IMR-90 (cell line): ENCODE results near the gene CYFIP1. TPM values are rescaled to one million over a fixed set of nuclear protein-coding genes. Genes with fewer than 3 reads are reported as not detected.
A peak's percentile ranks its signal among the peaks of the same experiment; 100 is the strongest.

Experiments
- ATAC-seq: fragments of 200-7000 bp; cut with Tn5 transposase; 2 replicates; pipeline ENCODE4 v1.9.1; 2020; ENCODE audit warnings: low read depth, mild to moderate bottlenecking, moderate library complexity
- BruUV-seq: library from RNA; stranded (reverse); fragments of 400-500 nt; replicated peaks from 2 replicates; lab custom pipeline; 2021; lab: Mats Ljungman, UMichigan
- CTCF ChIA-PET: fragments of 300-600 bp; formaldehyde crosslinking; extraction: SDS; loops from one replicate; lab custom pipeline; 2021; ENCODE audit warnings: antibody characterized with exemption; lab: Yijun Ruan, JAX
- POLR2A ChIA-PET: fragments of 300-600 bp; sonication (Branson Sonifier 250); formaldehyde crosslinking; loops from one replicate; lab custom pipeline; 2022; ENCODE audit warnings: antibody characterized with exemption; ENCODE audit not compliant: unreplicated experiment; lab: Charles Lee
- DNase-seq: peaks from one replicate; pipeline ENCODE4 v3.0.0; 2013
- H2AFZ ChIP-seq: replicated peaks from 2 replicates; pipeline ENCODE3; 2013; ENCODE audit warnings: low read length, mild to moderate bottlenecking; ENCODE audit not compliant: poor library complexity
- H2AK5ac ChIP-seq: 2 replicates; pipeline ENCODE4 v1.6.1; 2013; ENCODE audit warnings: low read depth, low read length, inconsistent platforms
- H2AK9ac ChIP-seq: replicated peaks from 2 replicates; pipeline ENCODE3; 2013; ENCODE audit warnings: mild to moderate bottlenecking, low read depth, low read length, moderate library complexity; ENCODE audit not compliant: poor library complexity
- H2BK120ac ChIP-seq: 2 replicates; pipeline ENCODE4 v1.6.1; 2013; ENCODE audit warnings: low read depth, low read length, inconsistent platforms
- H2BK15ac ChIP-seq: 3 replicates; pipeline ENCODE4 v1.6.1; 2013; ENCODE audit warnings: low read depth, low read length, inconsistent platforms
- H2BK20ac ChIP-seq: 2 replicates; pipeline ENCODE4 v1.6.1; 2013; ENCODE audit warnings: low read depth, mild to moderate bottlenecking, inconsistent platforms, low read length, moderate library complexity
- H2BK5ac ChIP-seq: 2 replicates; pipeline ENCODE4 v1.6.1; 2013; ENCODE audit warnings: mild to moderate bottlenecking, low read depth, low read length, inconsistent platforms; ENCODE audit not compliant: poor library complexity, severe bottlenecking
- H3K14ac ChIP-seq: replicated peaks from 2 replicates; pipeline ENCODE4 v1.6.1; 2013; ENCODE audit warnings: low read depth, low read length, inconsistent platforms
- H3K18ac ChIP-seq: 2 replicates; pipeline ENCODE4 v1.6.1; 2013; ENCODE audit warnings: low read depth, low read length, control low read depth
- H3K23ac ChIP-seq: 2 replicates; pipeline ENCODE4 v1.6.1; 2013; ENCODE audit warnings: low read depth, low read length, inconsistent platforms
- H3K27ac ChIP-seq: 2 replicates; pipeline ENCODE4 v1.5.1; 2013; ENCODE audit warnings: mild to moderate bottlenecking, control low read depth, low read length; ENCODE audit not compliant: insufficient read depth
- H3K27me3 ChIP-seq: 2 replicates; pipeline ENCODE4 v1.6.1; 2013; ENCODE audit warnings: low read length; ENCODE audit not compliant: control insufficient read depth, insufficient read depth
- H3K36me3 ChIP-seq: 2 replicates; pipeline ENCODE4 v1.6.1; 2013; ENCODE audit warnings: low read length, mixed read lengths; ENCODE audit not compliant: control insufficient read depth, insufficient read depth
- H3K4ac ChIP-seq: 2 replicates; pipeline ENCODE4 v1.6.1; 2013; ENCODE audit warnings: low read depth, low read length, inconsistent platforms
- H3K4me1 ChIP-seq: 2 replicates; pipeline ENCODE4 v1.6.1; 2013; ENCODE audit warnings: low read length, mixed read lengths; ENCODE audit not compliant: control insufficient read depth, insufficient read depth
- H3K4me2 ChIP-seq: 2 replicates; pipeline ENCODE4 v1.6.1; 2013; ENCODE audit warnings: low read depth, mild to moderate bottlenecking, control low read depth, low read length, moderate library complexity
- H3K4me3 ChIP-seq: 2 replicates; pipeline ENCODE4 v1.5.1; 2013; ENCODE audit warnings: low read depth, mild to moderate bottlenecking, control low read depth, low read length, moderate library complexity; ENCODE audit not compliant: insufficient read depth
- H3K56ac ChIP-seq: 2 replicates; pipeline ENCODE4 v1.6.1; 2013; ENCODE audit warnings: low read length, inconsistent platforms; ENCODE audit not compliant: insufficient read depth; ENCODE audit errors: extremely low read depth
- H3K79me1 ChIP-seq, 2 experiments: 2 replicates each; pipeline ENCODE4 v1.6.1; 2013; ENCODE audit warnings: low read length in 2 of 2, inconsistent platforms in 1 of 2, low read depth in 1 of 2
- H3K9ac ChIP-seq: 2 replicates; pipeline ENCODE4 v1.6.1; 2013; ENCODE audit warnings: low read depth, low read length, control low read depth
- H3K9me1 ChIP-seq: 2 replicates; pipeline ENCODE4 v1.6.1; 2013; ENCODE audit warnings: low read length, inconsistent platforms; ENCODE audit not compliant: insufficient read depth
- H3K9me3 ChIP-seq: 2 replicates; pipeline ENCODE4 v1.6.1; 2013; ENCODE audit warnings: low read length; ENCODE audit not compliant: control insufficient read depth, insufficient read depth
- H4K20me1 ChIP-seq: 2 replicates; pipeline ENCODE4 v1.6.1; 2013; ENCODE audit warnings: low read length, inconsistent platforms; ENCODE audit not compliant: insufficient read depth
- H4K5ac ChIP-seq: 2 replicates; pipeline ENCODE4 v1.6.1; 2013; ENCODE audit warnings: mild to moderate bottlenecking, low read depth, low read length, control low read depth
- H4K8ac ChIP-seq, 2 experiments: 2 replicates each; pipeline ENCODE4 v1.6.1; 2013; ENCODE audit warnings: low read depth in 2 of 2, low read length in 2 of 2, control low read depth in 1 of 2, inconsistent platforms in 1 of 2
- H4K91ac ChIP-seq: 2 replicates; pipeline ENCODE4 v1.6.1; 2013; ENCODE audit warnings: low read depth, low read length, inconsistent platforms; ENCODE audit not compliant: insufficient read depth
- FOS ChIP-seq: fragments of 150-350 bp; IDR thresholded peaks from 2 replicates; pipeline ENCODE4 v1.6.1; 2016; ENCODE audit warnings: low read depth, low read length
- MAFK ChIP-seq: IDR thresholded peaks from 2 replicates; pipeline ENCODE4 v1.6.1; 2012; ENCODE audit warnings: low read depth, low read length, improper control_type of control experiment
- RAD21 ChIP-seq: IDR thresholded peaks from 2 replicates; pipeline ENCODE4 v1.6.1; 2012; ENCODE audit warnings: low read length, improper control_type of control experiment
- SMC3 ChIP-seq: fragments of 150-350 bp; IDR thresholded peaks from 2 replicates; pipeline ENCODE4 v1.6.1; 2016; ENCODE audit warnings: low read depth, mild to moderate bottlenecking, antibody characterized with exemption, low read length, moderate library complexity
- USF2 ChIP-seq: fragments of 150-350 bp; IDR thresholded peaks from 2 replicates; pipeline ENCODE4 v1.6.1; 2017; ENCODE audit warnings: mild to moderate bottlenecking, antibody characterized with exemption, low read length, low read depth
- WGBS, 2 experiments: methylation state at CpG; one replicate each; pipeline versions ENCODE4 v1.1.5 to v1.1.7; 2013; ENCODE audit warnings: missing lambda C conversion rate in 2 of 2; ENCODE audit not compliant: insufficient read length in 1 of 2; ENCODE audit errors: extremely low coverage in 2 of 2; 5-methylcytosine and 5-hydroxymethylcytosine counted together
- dilution Hi-C: fragments of 300-500 bp; cut with HindIII; formaldehyde crosslinking; loops from one replicate; pipeline ENCODE4 v1.14.3; 2018; ENCODE audit warnings: low sequenced_read_pairs; ENCODE audit not compliant: unreplicated experiment
- in situ Hi-C: fragments of 300-500 bp; cut with MboI; formaldehyde crosslinking; loops from 3 replicates; pipeline ENCODE4 v1.14.3; 2019; ENCODE audit warnings: low sequenced_read_pairs, inconsistent platforms, mixed read lengths
- intact Hi-C: fragments of 100-400 bp; cut with micrococcal nuclease; formaldehyde crosslinking; loops from 2 replicates; pipeline ENCODE4 v1.10.0; 2022
- polyA plus RNA-seq, 3 experiments: library from polyadenylated mRNA; depleted of rRNA; stranded (reverse); fragments of >200 nt; gene quantifications; 2 replicates each; pipeline ENCODE4 v1.2.3, GENCODE V29; 2012; ENCODE audit warnings: low replicate concordance in 1 of 3
- total RNA-seq: library from RNA; depleted of rRNA; stranded (reverse); fragments of >200 nt; gene quantifications from 2 replicates; pipeline ENCODE4 v1.2.3, GENCODE V29; 2012

CYFIP1 gene
- total and polyA plus RNA-seq, 2 of the 4 experiments (the other 2 are of a cell fraction) = 58.4 to 163 TPM

- Histone ChIP-seq H3K4me2 (no peak overlapping the region), H3K27ac (no peak overlapping the region), H3K79me1 (peaks cover 15 to 37% of the 10 kb centered on the region in 2 experiments; a peak in 3 of 4 replicates), H3K4me3 (no peak overlapping the region), H2BK120ac (no peak overlapping the region), H3K4ac (no peak overlapping the region), H3K18ac (no peak overlapping the region), H3K4me1 (no peaks in the 10 kb centered on the region), H4K5ac (no peak overlapping the region), H3K23ac (no peak overlapping the region), H3K56ac (no peak overlapping the region), H4K8ac (no peak overlapping the region), H3K9ac (no peak overlapping the region), H3K9me3 (no peaks in the 10 kb centered on the region), H3K27me3 (no peaks in the 10 kb centered on the region), H2AK9ac (peak overlapping the region; percentile 17), H4K91ac (no peak overlapping the region), H2BK5ac (no peak overlapping the region), H3K36me3 (peaks cover 72% of the 10 kb centered on the region), H2AK5ac (no peak overlapping the region), H2AFZ (no peak overlapping the region), H3K9me1 (0 out of 2 replicates have a peak, but pooled peaks cover 4% of the 10 kb centered on the region), H2BK15ac (no peak overlapping the region), H4K20me1 (peaks cover 6% of the 10 kb centered on the region), H3K14ac (no peak overlapping the region), H2BK20ac (no peak overlapping the region)
- ChIA-PET POLR2A (no interaction called here), CTCF (no interaction called here)
- dilution Hi-C loops = no loop called here
- TF ChIP-seq RAD21 = no peak
- no peak for TF ChIP-seq SMC3
- TF ChIP-seq FOS = no peak
- no peak for TF ChIP-seq USF2
- TF ChIP-seq MAFK = no peak
- no CpG with 5 or more reads among the region's 10 CpGs for WGBS, 2 experiments
- intact Hi-C loops = no loop called here
- in situ Hi-C loops = no loop called here
- ATAC-seq (no peak), DNase-seq (no peak)
- BruUV-seq = no TSS peak
Observed at GRCh38 chr15:22939652-22940061, 40.5 kb downstream of the CYFIP1 start.
